ENCODE measurements around the gene C3orf20. TPM values are rescaled to one million over a fixed set of nuclear protein-coding genes. Genes with fewer than 3 reads are reported as not detected.

Gene C3orf20
- total and polyA plus RNA-seq, 2 of the 4 experiments (the other 2 are of a cell fraction) = not detected

GRCh38 chr3:14740983-14741382 is 66.0 kb downstream of the C3orf20 start:
- ATAC-seq (ENCODE audit: low read depth) (no peak), DNase-seq (no peak)
- no peak overlapping the region for H3K4me2 ChIP-seq (ENCODE audit: low read depth, low read length)
- H4K5ac ChIP-seq (ENCODE audit: low read depth, low read length) = no peak overlapping the region
- no peak overlapping the region for H3K9ac ChIP-seq (ENCODE audit: low read depth, low read length)
- H3K27me3 ChIP-seq (ENCODE audit: control insufficient read depth, insufficient read depth, low read length) = 0 out of 2 replicates have a peak, but pooled peaks cover 1% of the 10 kb centered on the region
- H4K8ac ChIP-seq (ENCODE audit: low read depth in 2 of 2, low read length in 2 of 2) = no peak overlapping the region
- H2AK5ac ChIP-seq (ENCODE audit: low read depth, low read length) = no peak overlapping the region
- H3K4me3 ChIP-seq (ENCODE audit: insufficient read depth, low read depth, low read length) = no peak overlapping the region
- H3K36me3 ChIP-seq (ENCODE audit: control insufficient read depth, insufficient read depth, low read length) = no peaks in the 10 kb centered on the region
- no peaks in the 10 kb centered on the region for H3K9me3 ChIP-seq (ENCODE audit: control insufficient read depth, insufficient read depth, low read length)
- CTCF ChIA-PET = interaction anchor here (0.7 kb wide), 1 partner anchor 588 kb away, joined by 3 read pairs; no protein-coding TSS in a partner anchor
- 28% methylated on average over 2 of the region's 5 CpGs; no CpG with 5 or more reads in 1 of the 2 experiments for WGBS, 2 experiments (ENCODE audit: extremely low coverage in 2 of 2, insufficient read length in 1 of 2)
- no peak overlapping the region for H2AK9ac ChIP-seq (replicated peaks; ENCODE audit: low read depth, low read length, poor library complexity)
- POLR2A ChIA-PET (ENCODE audit: unreplicated experiment) = no interaction called here
- H3K18ac ChIP-seq (ENCODE audit: low read depth, low read length) = no peak overlapping the region
- no peaks in the 10 kb centered on the region for H4K20me1 ChIP-seq (ENCODE audit: insufficient read depth, low read length)
- H3K9me1 ChIP-seq (ENCODE audit: insufficient read depth, low read length) = no peaks in the 10 kb centered on the region
- no peak overlapping the region for H3K14ac ChIP-seq (replicated peaks; ENCODE audit: low read depth, low read length)
- H3K56ac ChIP-seq (ENCODE audit: extremely low read depth, insufficient read depth, low read length) = no peak overlapping the region
- no peak overlapping the region for H3K27ac ChIP-seq (ENCODE audit: insufficient read depth, low read length)
- H3K4me1 ChIP-seq (ENCODE audit: control insufficient read depth, insufficient read depth, low read length) = no peaks in the 10 kb centered on the region
- H2BK120ac ChIP-seq (ENCODE audit: low read depth, low read length) = no peak overlapping the region
- in situ Hi-C loops (cut with MboI; ENCODE audit: low sequenced_read_pairs) = no loop called here
- no peak overlapping the region for H2AFZ ChIP-seq (replicated peaks; ENCODE audit: low read length, poor library complexity)
- BruUV-seq (replicated peaks) = no TSS peak
- dilution Hi-C loops (cut with HindIII; ENCODE audit: low sequenced_read_pairs, unreplicated experiment) = no loop called here
- H3K79me1 ChIP-seq (ENCODE audit: low read depth in 1 of 2, low read length in 2 of 2) = no peaks in the 10 kb centered on the region
- intact Hi-C loops (cut with micrococcal nuclease) = loop anchor here (5.0 kb wide), 1 partner anchor 811 kb away; no protein-coding TSS in a partner anchor
- H2BK15ac ChIP-seq (ENCODE audit: low read depth, low read length) = no peak overlapping the region
- TF ChIP-seq, protein P1, sequence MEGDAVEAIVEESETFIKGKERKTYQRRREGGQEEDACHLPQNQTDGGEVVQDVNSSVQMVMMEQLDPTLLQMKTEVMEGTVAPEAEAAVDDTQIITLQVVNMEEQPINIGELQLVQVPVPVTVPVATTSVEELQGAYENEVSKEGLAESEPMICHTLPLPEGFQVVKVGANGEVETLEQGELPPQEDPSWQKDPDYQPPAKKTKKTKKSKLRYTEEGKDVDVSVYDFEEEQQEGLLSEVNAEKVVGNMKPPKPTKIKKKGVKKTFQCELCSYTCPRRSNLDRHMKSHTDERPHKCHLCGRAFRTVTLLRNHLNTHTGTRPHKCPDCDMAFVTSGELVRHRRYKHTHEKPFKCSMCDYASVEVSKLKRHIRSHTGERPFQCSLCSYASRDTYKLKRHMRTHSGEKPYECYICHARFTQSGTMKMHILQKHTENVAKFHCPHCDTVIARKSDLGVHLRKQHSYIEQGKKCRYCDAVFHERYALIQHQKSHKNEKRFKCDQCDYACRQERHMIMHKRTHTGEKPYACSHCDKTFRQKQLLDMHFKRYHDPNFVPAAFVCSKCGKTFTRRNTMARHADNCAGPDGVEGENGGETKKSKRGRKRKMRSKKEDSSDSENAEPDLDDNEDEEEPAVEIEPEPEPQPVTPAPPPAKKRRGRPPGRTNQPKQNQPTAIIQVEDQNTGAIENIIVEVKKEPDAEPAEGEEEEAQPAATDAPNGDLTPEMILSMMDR (conservative IDR thresholded peaks at IDR 0.05; ENCODE audit: low read depth, low read length) = no peak
- TF ChIP-seq RCOR1 (IDR thresholded peaks at IDR 0.05; ENCODE audit: insufficient replicate concordance, low read length) = no peak
- no peak for TF ChIP-seq MAZ (IDR thresholded peaks at IDR 0.05; ENCODE audit: borderline replicate concordance, low read depth, low read length)
- TF ChIP-seq, protein P2, sequence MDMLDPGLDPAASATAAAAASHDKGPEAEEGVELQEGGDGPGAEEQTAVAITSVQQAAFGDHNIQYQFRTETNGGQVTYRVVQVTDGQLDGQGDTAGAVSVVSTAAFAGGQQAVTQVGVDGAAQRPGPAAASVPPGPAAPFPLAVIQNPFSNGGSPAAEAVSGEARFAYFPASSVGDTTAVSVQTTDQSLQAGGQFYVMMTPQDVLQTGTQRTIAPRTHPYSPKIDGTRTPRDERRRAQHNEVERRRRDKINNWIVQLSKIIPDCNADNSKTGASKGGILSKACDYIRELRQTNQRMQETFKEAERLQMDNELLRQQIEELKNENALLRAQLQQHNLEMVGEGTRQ (IDR thresholded peaks at IDR 0.05; ENCODE audit: low read depth, low read length) = no peak
- no peak for TF ChIP-seq MAFK (IDR thresholded peaks at IDR 0.05; ENCODE audit: low read depth, low read length)
- TF ChIP-seq BHLHE40 (IDR thresholded peaks at IDR 0.05; ENCODE audit: low read depth, low read length) = no peak
- no peak for TF ChIP-seq MXI1 (IDR thresholded peaks at IDR 0.05; ENCODE audit: borderline replicate concordance, low read depth, low read length)
- H2BK5ac ChIP-seq (ENCODE audit: low read depth, low read length, poor library complexity, severe bottlenecking) = no peak overlapping the region
- H3K23ac ChIP-seq (ENCODE audit: low read depth, low read length) = no peak overlapping the region
- no peak overlapping the region for H4K91ac ChIP-seq (ENCODE audit: insufficient read depth, low read depth, low read length)
- no peak overlapping the region for H3K4ac ChIP-seq (ENCODE audit: low read depth, low read length)
- no peak overlapping the region for H2BK20ac ChIP-seq (ENCODE audit: low read depth, low read length)
